Breast epithelium (tissue), 4 donors: ENCODE measurements around the gene ABL2. TPM values are rescaled to one million over a fixed set of nuclear protein-coding genes. Genes with fewer than 3 reads are reported as not detected.
"Not testable (repeated sequence)": the region's sequence is repeated elsewhere in the genome, so short reads cannot be mapped to it uniquely, and the experiment has no call there.

ENCODE experiments used
- DNase-seq, 2 donors: peaks; one replicate each; pipeline ENCODE4 v3.0.0-alpha.2; 2019; ENCODE audit warnings: low spot score in 2 of 2
- H3K27ac ChIP-seq, 2 donors: fragments of 200-600 bp; sonication (generic) in 1 of 2; one replicate each; pipeline ENCODE4 v1.5.1; 2016 to 2019; ENCODE audit warnings: mild to moderate bottlenecking in 1 of 2
- H3K27me3 ChIP-seq, 2 donors: fragments of 200-600 bp; sonication (generic) in 1 of 2; one replicate each; pipeline versions ENCODE4 v1.5.1 to v1.6.0; 2017 to 2019; ENCODE audit warnings: control low read depth in 1 of 2, mild to moderate bottlenecking in 1 of 2
- H3K36me3 ChIP-seq: fragments of 200-600 bp; one replicate; pipeline ENCODE4 v1.5.1; 2019
- H3K4me1 ChIP-seq, 2 donors: fragments of 200-600 bp; sonication (generic); one replicate each; pipeline ENCODE4 v1.5.1; 2016 to 2019; ENCODE audit warnings: control low read depth in 1 of 2
- H3K4me3 ChIP-seq, 3 donors: fragments of 200-600 bp; sonication (generic); 1 replicate in 2 of 3; 2 replicates in 1 of 3; pipeline ENCODE4 v1.5.1; 2016 to 2019; ENCODE audit warnings: mild to moderate bottlenecking in 3 of 3, moderate library complexity in 2 of 3
- H3K9me3 ChIP-seq, 2 donors: fragments of 200-600 bp; sonication (generic) in 1 of 2; one replicate each; pipeline ENCODE4 v1.5.1; 2016 to 2019; ENCODE audit warnings: control low read depth in 1 of 2
- CTCF ChIP-seq, 3 donors: fragments of 450-650 bp; IDR thresholded peaks; one replicate each; pipeline ENCODE4 v1.5.1; 2016 to 2017; ENCODE audit warnings: antibody characterized with exemption in 3 of 3, mild to moderate bottlenecking in 3 of 3, moderate library complexity in 3 of 3
- POLR2A ChIP-seq: fragments of 450-650 bp; IDR thresholded peaks from one replicate; pipeline ENCODE4 v1.6.1; 2016; ENCODE audit warnings: antibody characterized with exemption, mild to moderate bottlenecking, moderate library complexity
- POLR2AphosphoS5 ChIP-seq, 3 donors: sonication (generic); formaldehyde crosslinking; IDR thresholded peaks; one replicate each; pipeline ENCODE4 v1.6.1; 2017; ENCODE audit warnings: antibody characterized with exemption in 3 of 3
- intact Hi-C: fragments of 100-400 bp; cut with DNase I; formaldehyde crosslinking; loops from one replicate; pipeline ENCODE4 v1.15.1; 2023; ENCODE audit warnings: low total_unique reads
- total RNA-seq, 3 donors: library from RNA; depleted of rRNA; stranded (reverse); fragments of >200 nt; gene quantifications; one replicate each; pipeline ENCODE4 v1.1.0, GENCODE V29; 2016

ABL2 gene
- total RNA-seq, 3 donors from 2014 or later, result 23.9 to 27.4 (median 24.3) TPM

- Histone ChIP-seq H3K27ac (peak overlapping the region; percentile 79 to 82), H3K4me3 (peak overlapping the region in 1 of 3 donors; percentile 56), H3K9me3 (no peaks in the 10 kb centered on the region), H3K27me3 (no peaks in the 10 kb centered on the region), H3K36me3 (no peaks in the 10 kb centered on the region), H3K4me1 (peaks cover 0 to 5% of the 10 kb centered on the region in 2 donors)
- intact Hi-C loops, result no loop called here
- DNase-seq, result no peak
- no peak for TF ChIP-seq POLR2AphosphoS5 (IDR thresholded peaks at IDR 0.05)
- no peak for TF ChIP-seq CTCF (IDR thresholded peaks at IDR 0.05)
- no peak for TF ChIP-seq POLR2A
Measured at GRCh38 chr1:179143322-179143721, 86.2 kb downstream of the ABL2 start.

GRCh38 chr1:179142889-179143299, 86.6 kb downstream of the ABL2 start:
- no peaks in the 10 kb centered on the region for H3K36me3 ChIP-seq
- intact Hi-C loops, result no loop called here
- peak overlapping the region; percentile 12 to 56 (median 45) for H3K4me3 ChIP-seq
- no peaks in the 10 kb centered on the region for H3K9me3 ChIP-seq
- peak in 2 of 3 donors; percentile 50 to 55 for TF ChIP-seq POLR2AphosphoS5 (IDR thresholded peaks at IDR 0.05)
- no peak for TF ChIP-seq POLR2A
- H3K4me1 ChIP-seq, result peaks cover 0 to 5% of the 10 kb centered on the region in 2 donors
- H3K27ac ChIP-seq, result peak overlapping the region; percentile 79 to 82
- H3K27me3 ChIP-seq, result no peaks in the 10 kb centered on the region
- DNase-seq, result no peak

- peak overlapping the region; percentile 34 to 53 for H3K27ac ChIP-seq
- H3K4me3 ChIP-seq, result peak overlapping the region; percentile 21 to 56 (median 45)
- H3K27me3 ChIP-seq, result no peaks in the 10 kb centered on the region
- H3K4me1 ChIP-seq, result peaks cover 0 to 5% of the 10 kb centered on the region in 2 donors
- H3K9me3 ChIP-seq, result no peaks in the 10 kb centered on the region
- H3K36me3 ChIP-seq, result no peaks in the 10 kb centered on the region
- TF ChIP-seq POLR2AphosphoS5 (IDR thresholded peaks at IDR 0.05), result no peak
- TF ChIP-seq POLR2A, result no peak
- no peak for TF ChIP-seq CTCF (IDR thresholded peaks at IDR 0.05)
- DNase-seq, result no peak
- intact Hi-C loops, result no loop called here
Measured at GRCh38 chr1:179141592-179142251, 87.8 kb downstream of the ABL2 start.

- H3K27ac ChIP-seq, intact Hi-C loops, DNase-seq, H3K36me3 ChIP-seq, H3K4me1 ChIP-seq, H3K9me3 ChIP-seq, H3K4me3 ChIP-seq, H3K27me3 ChIP-seq: not testable (repeated sequence)
Measured at GRCh38 chr1:179138755-179139154, 90.7 kb downstream of the ABL2 start.

GRCh38 chr1:179137617-179138255, 91.7 kb downstream of the ABL2 start:
- intact Hi-C loops, result no loop called here
- peaks cover 0 to 2% of the 10 kb centered on the region in 2 donors for H3K4me1 ChIP-seq
- no peaks in the 10 kb centered on the region for H3K27me3 ChIP-seq
- no peaks in the 10 kb centered on the region for H3K36me3 ChIP-seq
- no peak overlapping the region for H3K4me3 ChIP-seq
- H3K9me3 ChIP-seq, result no peaks in the 10 kb centered on the region
- no peak overlapping the region for H3K27ac ChIP-seq
- DNase-seq, result no peak
- TF ChIP-seq POLR2A (no peak), POLR2AphosphoS5 (IDR thresholded peaks at IDR 0.05) (no peak), CTCF (IDR thresholded peaks at IDR 0.05) (no peak)

GRCh38 chr1:179135707-179136106, 93.8 kb downstream of the ABL2 start:
- H3K36me3 ChIP-seq, intact Hi-C loops, H3K4me3 ChIP-seq, H3K4me1 ChIP-seq, DNase-seq, H3K27ac ChIP-seq, H3K9me3 ChIP-seq, H3K27me3 ChIP-seq: not testable (repeated sequence)

- DNase-seq, H3K4me1 ChIP-seq, H3K4me3 ChIP-seq, intact Hi-C loops, H3K9me3 ChIP-seq, H3K27ac ChIP-seq, H3K36me3 ChIP-seq, H3K27me3 ChIP-seq: not testable (repeated sequence)
Measured at GRCh38 chr1:179135168-179135567, 94.3 kb downstream of the ABL2 start.
